Adipocyte (in vitro differentiated cells): ENCODE results near the gene FAM163B.

ENCODE experiments used
- DNase-seq: peaks from one replicate; pipeline ENCODE4 v3.0.0-alpha.2; 2015; ENCODE audit warnings: low read depth
- H3K27me3 ChIP-seq: replicated peaks from 2 replicates; pipeline ENCODE4 v1.7.0; 2013; ENCODE audit warnings: mild to moderate bottlenecking, low read length, moderate library complexity; ENCODE audit not compliant: control insufficient read depth, insufficient read depth
- H3K36me3 ChIP-seq: 2 replicates; pipeline ENCODE4 v1.7.0; 2013; ENCODE audit warnings: low read length, mild to moderate bottlenecking, moderate library complexity; ENCODE audit not compliant: control insufficient read depth, insufficient read depth, severe bottlenecking
- H3K4me1 ChIP-seq: 2 replicates; pipeline ENCODE4 v1.7.0; 2013; ENCODE audit warnings: mild to moderate bottlenecking, low read length, moderate library complexity; ENCODE audit not compliant: control insufficient read depth, insufficient read depth
- H3K4me3 ChIP-seq: 2 replicates; pipeline ENCODE4 v1.7.0; 2013; ENCODE audit warnings: mild to moderate bottlenecking, low read length, moderate library complexity
- H3K9ac ChIP-seq: 2 replicates; pipeline ENCODE4 v1.7.0; 2013; ENCODE audit warnings: mild to moderate bottlenecking, low read length, moderate library complexity
- H3K9me3 ChIP-seq: 2 replicates; pipeline ENCODE4 v1.7.0; 2013; ENCODE audit warnings: mild to moderate bottlenecking, low read length, moderate library complexity; ENCODE audit not compliant: control insufficient read depth

FAM163B gene

GRCh38 chr9:133614056-133614455 is 4.9 kb upstream of the FAM163B start:
- H3K4me1 ChIP-seq = no peaks in the 10 kb centered on the region
- H3K4me3 ChIP-seq = no peak overlapping the region
- no peak for DNase-seq
- H3K9me3 ChIP-seq = peaks cover 6% of the 10 kb centered on the region
- H3K9ac ChIP-seq = no peak overlapping the region
- H3K36me3 ChIP-seq = no peaks in the 10 kb centered on the region
- H3K27me3 ChIP-seq = peaks cover 91% of the 10 kb centered on the region

- H3K9me3 ChIP-seq = peaks cover 6% of the 10 kb centered on the region
- no peaks in the 10 kb centered on the region for H3K4me1 ChIP-seq
- DNase-seq = no peak
- no peaks in the 10 kb centered on the region for H3K36me3 ChIP-seq
- no peak overlapping the region for H3K9ac ChIP-seq
- H3K27me3 ChIP-seq = peaks cover 86% of the 10 kb centered on the region
- H3K4me3 ChIP-seq = no peak overlapping the region
Observed at GRCh38 chr9:133613432-133613831, 4.2 kb upstream of the FAM163B start.

- H3K36me3 ChIP-seq = no peaks in the 10 kb centered on the region
- H3K27me3 ChIP-seq = peaks cover 86% of the 10 kb centered on the region
- no peak overlapping the region for H3K4me3 ChIP-seq
- H3K4me1 ChIP-seq = no peaks in the 10 kb centered on the region
- H3K9me3 ChIP-seq = peaks cover 6% of the 10 kb centered on the region
- no peak overlapping the region for H3K9ac ChIP-seq
- DNase-seq = no peak
Observed at GRCh38 chr9:133612816-133613215, 3.6 kb upstream of the FAM163B start.

- no peak overlapping the region for H3K4me3 ChIP-seq
- H3K4me1 ChIP-seq = no peaks in the 10 kb centered on the region
- H3K36me3 ChIP-seq = no peaks in the 10 kb centered on the region
- peaks cover 6% of the 10 kb centered on the region for H3K9me3 ChIP-seq
- H3K9ac ChIP-seq = no peak overlapping the region
- peaks cover 86% of the 10 kb centered on the region for H3K27me3 ChIP-seq
- DNase-seq = no peak
Observed at GRCh38 chr9:133612051-133612450, 2.9 kb upstream of the FAM163B start.

GRCh38 chr9:133610845-133611244 is 1.7 kb upstream of the FAM163B start:
- no peak for DNase-seq
- Histone ChIP-seq H3K9ac (no peak overlapping the region), H3K4me3 (no peak overlapping the region), H3K36me3 (no peaks in the 10 kb centered on the region), H3K9me3 (peaks cover 6% of the 10 kb centered on the region), H3K4me1 (no peaks in the 10 kb centered on the region), H3K27me3 (peaks cover 88% of the 10 kb centered on the region)

- DNase-seq = no peak
- Histone ChIP-seq H3K27me3 (peaks cover 83% of the 10 kb centered on the region), H3K9ac (no peak overlapping the region), H3K9me3 (peaks cover 6% of the 10 kb centered on the region), H3K4me1 (no peaks in the 10 kb centered on the region), H3K4me3 (no peak overlapping the region), H3K36me3 (no peaks in the 10 kb centered on the region)
Observed at GRCh38 chr9:133608889-133609288, 300 bp downstream of the FAM163B start.

GRCh38 chr9:133608382-133608781 is 807 bp downstream of the FAM163B start:
- Histone ChIP-seq H3K9me3 (peaks cover 6% of the 10 kb centered on the region), H3K4me1 (no peaks in the 10 kb centered on the region), H3K4me3 (no peak overlapping the region), H3K36me3 (no peaks in the 10 kb centered on the region), H3K9ac (no peak overlapping the region), H3K27me3 (peaks cover 83% of the 10 kb centered on the region)
- no peak for DNase-seq

GRCh38 chr9:133607976-133608375 is 1.2 kb downstream of the FAM163B start:
- Histone ChIP-seq H3K36me3 (no peaks in the 10 kb centered on the region), H3K9me3 (peaks cover 6% of the 10 kb centered on the region), H3K4me3 (no peak overlapping the region), H3K9ac (no peak overlapping the region), H3K4me1 (no peaks in the 10 kb centered on the region), H3K27me3 (peaks cover 83% of the 10 kb centered on the region)
- DNase-seq = no peak

GRCh38 chr9:133607381-133607780 is 1.8 kb downstream of the FAM163B start:
- no peaks in the 10 kb centered on the region for H3K4me1 ChIP-seq
- H3K9me3 ChIP-seq = peaks cover 6% of the 10 kb centered on the region
- H3K36me3 ChIP-seq = no peaks in the 10 kb centered on the region
- no peak overlapping the region for H3K9ac ChIP-seq
- no peak for DNase-seq
- H3K27me3 ChIP-seq = peaks cover 83% of the 10 kb centered on the region
- H3K4me3 ChIP-seq = no peak overlapping the region

GRCh38 chr9:133606708-133607025 is 2.5 kb downstream of the FAM163B start:
- no peaks in the 10 kb centered on the region for H3K36me3 ChIP-seq
- peaks cover 6% of the 10 kb centered on the region for H3K9me3 ChIP-seq
- peaks cover 82% of the 10 kb centered on the region for H3K27me3 ChIP-seq
- no peaks in the 10 kb centered on the region for H3K4me1 ChIP-seq
- no peak overlapping the region for H3K4me3 ChIP-seq
- no peak for DNase-seq
- no peak overlapping the region for H3K9ac ChIP-seq

- no peaks in the 10 kb centered on the region for H3K4me1 ChIP-seq
- no peaks in the 10 kb centered on the region for H3K36me3 ChIP-seq
- no peak for DNase-seq
- H3K9ac ChIP-seq = no peak overlapping the region
- peaks cover 82% of the 10 kb centered on the region for H3K27me3 ChIP-seq
- no peak overlapping the region for H3K4me3 ChIP-seq
- peaks cover 6% of the 10 kb centered on the region for H3K9me3 ChIP-seq
Observed at GRCh38 chr9:133605856-133606707, 3.1 kb downstream of the FAM163B start.

- no peak for DNase-seq
- Histone ChIP-seq H3K36me3 (no peaks in the 10 kb centered on the region), H3K9ac (no peak overlapping the region), H3K4me3 (no peak overlapping the region), H3K27me3 (peaks cover 75% of the 10 kb centered on the region), H3K4me1 (no peaks in the 10 kb centered on the region), H3K9me3 (peaks cover 6% of the 10 kb centered on the region)
Observed at GRCh38 chr9:133605446-133605845, 3.7 kb downstream of the FAM163B start.
